HepG2 (cell line): ENCODE results near the gene ATG2A. TPM values are rescaled to one million over a fixed set of nuclear protein-coding genes. Genes with fewer than 3 reads are reported as not detected.

Source experiments
- AKAP8 ChIP-seq: sonication (generic); formaldehyde crosslinking; IDR thresholded peaks from 2 replicates; pipeline ENCODE4 v1.5.1; 2020; ENCODE audit warnings: mild to moderate bottlenecking, missing genetic modification reagents
- EZH2 ChIP-seq: conservative IDR thresholded peaks from 2 replicates; pipeline ENCODE4 v1.6.1; 2012; ENCODE audit warnings: mild to moderate bottlenecking, low read depth, low read length, moderate library complexity
- FLYWCH1 ChIP-seq: sonication (generic); formaldehyde crosslinking; IDR thresholded peaks from 2 replicates; pipeline ENCODE4 v1.8.1; 2023; ENCODE audit warnings: mild to moderate bottlenecking, missing genetic modification reagents
- KDM5A ChIP-seq: fragments of 200-600 bp; sonication (generic); IDR thresholded peaks from 2 replicates; pipeline ENCODE4 v1.7.0; 2018; ENCODE audit warnings: antibody characterized with exemption, mild to moderate bottlenecking, low read length, borderline replicate concordance
- MLLT10 ChIP-seq: sonication (generic); formaldehyde crosslinking; IDR thresholded peaks from 2 replicates; pipeline ENCODE4 v1.4.0; 2020; ENCODE audit warnings: missing genetic modification reagents
- NFKB2 ChIP-seq: sonication (generic); formaldehyde crosslinking; IDR thresholded peaks from 2 replicates; pipeline ENCODE4 v1.4.0; 2020; ENCODE audit warnings: missing genetic modification reagents, borderline replicate concordance
- SYNCRIP ChIP-seq: fragments of 200-400 bp; formaldehyde crosslinking; IDR thresholded peaks from 2 replicates; pipeline ENCODE4 v1.6.1; 2018; ENCODE audit warnings: mild to moderate bottlenecking, low read depth, low read length; ENCODE audit not compliant: insufficient read depth
- TGIF2 ChIP-seq: IDR thresholded peaks from 2 replicates; pipeline ENCODE4 v1.6.1; 2016; ENCODE audit warnings: control low read depth, missing compliant biosample characterization
- ZFP62 ChIP-seq: sonication (generic); formaldehyde crosslinking; IDR thresholded peaks from 2 replicates; pipeline ENCODE4 v1.4.0; 2020; ENCODE audit warnings: missing genetic modification reagents
- ZNF605 ChIP-seq: sonication (generic); formaldehyde crosslinking; IDR thresholded peaks from 2 replicates; pipeline ENCODE4 v1.8.0; 2022; ENCODE audit warnings: mild to moderate bottlenecking, missing genetic modification reagents
- ZNF672 ChIP-seq: sonication (generic); formaldehyde crosslinking; IDR thresholded peaks from 2 replicates; pipeline ENCODE4 v1.8.1; 2022; ENCODE audit warnings: missing genetic modification reagents
- ZNF766 ChIP-seq: sonication (generic); formaldehyde crosslinking; IDR thresholded peaks from 2 replicates; pipeline ENCODE4 v1.5.0; 2020; ENCODE audit warnings: missing genetic modification reagents, borderline replicate concordance
- polyA plus RNA-seq, 8 experiments: library from polyadenylated mRNA; depleted of rRNA in 3 of 8; stranded (reverse) in 7 of 8; unstranded in 1 of 8; fragments of >200 nt; fragmentation: Illumina TruSeq in 4 of 8; extraction: Trizol in 4 of 8; gene quantifications; 2 replicates each; pipeline versions ENCODE4 v1.2.1 to v1.2.3, GENCODE V29; 2011 to 2016; ENCODE audit warnings: low read depth in 4 of 8, missing spikeins in 1 of 8, mixed read lengths in 1 of 8; ENCODE audit not compliant: insufficient read depth in 1 of 8
- total RNA-seq, 5 experiments: library from RNA; depleted of rRNA; stranded (reverse); fragments of >200 nt; fragmentation: Illumina TruSeq; extraction: Trizol; gene quantifications; 2 replicates each; pipeline ENCODE4 v1.2.3, GENCODE V29; 2016; ENCODE audit warnings: low read depth in 1 of 5
- TF ChIP-seq, protein P1 (sequence below): sonication (generic); formaldehyde crosslinking; IDR thresholded peaks from 2 replicates; pipeline ENCODE4 v1.4.0; 2020; ENCODE audit warnings: missing genetic modification reagents, borderline replicate concordance
- TF ChIP-seq, protein P2 (sequence below): sonication (generic); formaldehyde crosslinking; conservative IDR thresholded peaks from 2 replicates; pipeline ENCODE4 v1.8.1; 2023; ENCODE audit warnings: missing genetic modification reagents
- TF ChIP-seq, protein P3 (sequence below): sonication (generic); formaldehyde crosslinking; IDR thresholded peaks from 2 replicates; pipeline ENCODE4 v1.4.0; 2020; ENCODE audit warnings: mild to moderate bottlenecking, missing genetic modification reagents, borderline replicate concordance
- TF ChIP-seq, protein P4 (sequence below): sonication (generic); formaldehyde crosslinking; IDR thresholded peaks from 2 replicates; pipeline ENCODE4 v1.5.1; 2020; ENCODE audit warnings: missing genetic modification reagents, mild to moderate bottlenecking, borderline replicate concordance
- TF ChIP-seq, protein P5 (sequence below): sonication (generic); formaldehyde crosslinking; IDR thresholded peaks from 2 replicates; pipeline ENCODE4 v1.8.0; 2022; ENCODE audit warnings: mild to moderate bottlenecking, missing genetic modification reagents, borderline replicate concordance

ATG2A gene
- total and polyA plus RNA-seq, 2 of the 13 experiments (the other 11 are each of a cell fraction or from before 2014, with no cell fraction given), result 6.7 to 8.0 TPM

DNA sequence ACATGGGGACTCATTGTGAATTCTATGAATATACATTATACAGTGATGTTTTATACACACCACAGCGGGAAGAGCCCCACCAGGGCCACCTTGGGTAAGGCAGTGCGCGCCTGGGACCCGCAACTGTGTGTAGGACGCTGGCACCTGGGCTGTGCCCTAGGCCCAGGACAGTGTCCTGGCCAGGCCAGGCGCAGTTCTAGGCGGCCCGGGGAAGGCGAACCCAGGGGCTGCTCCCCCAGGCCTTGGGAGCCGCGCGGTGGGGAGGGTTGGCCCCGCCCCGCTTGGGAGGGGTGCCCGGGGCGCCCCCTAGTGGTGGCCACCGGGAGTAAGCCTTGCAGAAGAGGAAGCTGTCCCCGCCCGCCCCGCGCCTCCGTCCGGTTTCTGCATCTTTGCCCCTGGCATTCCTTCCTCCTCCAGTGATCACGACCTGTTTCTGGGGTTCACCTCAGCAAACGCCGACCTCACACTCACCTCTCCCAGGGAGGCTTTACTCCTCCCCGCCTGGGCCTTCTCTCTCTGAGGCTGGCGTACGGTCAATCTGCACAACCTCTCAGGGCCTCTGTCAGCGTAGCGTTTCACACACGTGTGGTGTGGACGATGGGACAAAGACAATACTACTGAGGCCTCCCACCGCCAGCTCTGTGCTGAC is 29.1 kb downstream of the ATG2A start (continued):
- TF ChIP-seq SYNCRIP, result no peak
- peak; percentile 91; the same call in 1 of the 2 replicates for TF ChIP-seq NFKB2 (CRISPR knock-in tag)
- no peak for TF ChIP-seq FLYWCH1
- TF ChIP-seq, protein P1, sequence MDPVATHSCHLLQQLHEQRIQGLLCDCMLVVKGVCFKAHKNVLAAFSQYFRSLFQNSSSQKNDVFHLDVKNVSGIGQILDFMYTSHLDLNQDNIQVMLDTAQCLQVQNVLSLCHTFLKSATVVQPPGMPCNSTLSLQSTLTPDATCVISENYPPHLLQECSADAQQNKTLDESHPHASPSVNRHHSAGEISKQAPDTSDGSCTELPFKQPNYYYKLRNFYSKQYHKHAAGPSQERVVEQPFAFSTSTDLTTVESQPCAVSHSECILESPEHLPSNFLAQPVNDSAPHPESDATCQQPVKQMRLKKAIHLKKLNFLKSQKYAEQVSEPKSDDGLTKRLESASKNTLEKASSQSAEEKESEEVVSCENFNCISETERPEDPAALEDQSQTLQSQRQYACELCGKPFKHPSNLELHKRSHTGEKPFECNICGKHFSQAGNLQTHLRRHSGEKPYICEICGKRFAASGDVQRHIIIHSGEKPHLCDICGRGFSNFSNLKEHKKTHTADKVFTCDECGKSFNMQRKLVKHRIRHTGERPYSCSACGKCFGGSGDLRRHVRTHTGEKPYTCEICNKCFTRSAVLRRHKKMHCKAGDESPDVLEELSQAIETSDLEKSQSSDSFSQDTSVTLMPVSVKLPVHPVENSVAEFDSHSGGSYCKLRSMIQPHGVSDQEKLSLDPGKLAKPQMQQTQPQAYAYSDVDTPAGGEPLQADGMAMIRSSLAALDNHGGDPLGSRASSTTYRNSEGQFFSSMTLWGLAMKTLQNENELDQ, result no peak
- peak; percentile 19; the same call in 1 of the 2 replicates for TF ChIP-seq AKAP8 (CRISPR knock-in tag)
- TF ChIP-seq, protein P2, sequence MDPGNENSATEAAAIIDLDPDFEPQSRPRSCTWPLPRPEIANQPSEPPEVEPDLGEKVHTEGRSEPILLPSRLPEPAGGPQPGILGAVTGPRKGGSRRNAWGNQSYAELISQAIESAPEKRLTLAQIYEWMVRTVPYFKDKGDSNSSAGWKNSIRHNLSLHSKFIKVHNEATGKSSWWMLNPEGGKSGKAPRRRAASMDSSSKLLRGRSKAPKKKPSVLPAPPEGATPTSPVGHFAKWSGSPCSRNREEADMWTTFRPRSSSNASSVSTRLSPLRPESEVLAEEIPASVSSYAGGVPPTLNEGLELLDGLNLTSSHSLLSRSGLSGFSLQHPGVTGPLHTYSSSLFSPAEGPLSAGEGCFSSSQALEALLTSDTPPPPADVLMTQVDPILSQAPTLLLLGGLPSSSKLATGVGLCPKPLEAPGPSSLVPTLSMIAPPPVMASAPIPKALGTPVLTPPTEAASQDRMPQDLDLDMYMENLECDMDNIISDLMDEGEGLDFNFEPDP, result no peak
- no peak for TF ChIP-seq TGIF2
- TF ChIP-seq ZNF672 (CRISPR knock-in tag), result no peak
- TF ChIP-seq, protein P3, sequence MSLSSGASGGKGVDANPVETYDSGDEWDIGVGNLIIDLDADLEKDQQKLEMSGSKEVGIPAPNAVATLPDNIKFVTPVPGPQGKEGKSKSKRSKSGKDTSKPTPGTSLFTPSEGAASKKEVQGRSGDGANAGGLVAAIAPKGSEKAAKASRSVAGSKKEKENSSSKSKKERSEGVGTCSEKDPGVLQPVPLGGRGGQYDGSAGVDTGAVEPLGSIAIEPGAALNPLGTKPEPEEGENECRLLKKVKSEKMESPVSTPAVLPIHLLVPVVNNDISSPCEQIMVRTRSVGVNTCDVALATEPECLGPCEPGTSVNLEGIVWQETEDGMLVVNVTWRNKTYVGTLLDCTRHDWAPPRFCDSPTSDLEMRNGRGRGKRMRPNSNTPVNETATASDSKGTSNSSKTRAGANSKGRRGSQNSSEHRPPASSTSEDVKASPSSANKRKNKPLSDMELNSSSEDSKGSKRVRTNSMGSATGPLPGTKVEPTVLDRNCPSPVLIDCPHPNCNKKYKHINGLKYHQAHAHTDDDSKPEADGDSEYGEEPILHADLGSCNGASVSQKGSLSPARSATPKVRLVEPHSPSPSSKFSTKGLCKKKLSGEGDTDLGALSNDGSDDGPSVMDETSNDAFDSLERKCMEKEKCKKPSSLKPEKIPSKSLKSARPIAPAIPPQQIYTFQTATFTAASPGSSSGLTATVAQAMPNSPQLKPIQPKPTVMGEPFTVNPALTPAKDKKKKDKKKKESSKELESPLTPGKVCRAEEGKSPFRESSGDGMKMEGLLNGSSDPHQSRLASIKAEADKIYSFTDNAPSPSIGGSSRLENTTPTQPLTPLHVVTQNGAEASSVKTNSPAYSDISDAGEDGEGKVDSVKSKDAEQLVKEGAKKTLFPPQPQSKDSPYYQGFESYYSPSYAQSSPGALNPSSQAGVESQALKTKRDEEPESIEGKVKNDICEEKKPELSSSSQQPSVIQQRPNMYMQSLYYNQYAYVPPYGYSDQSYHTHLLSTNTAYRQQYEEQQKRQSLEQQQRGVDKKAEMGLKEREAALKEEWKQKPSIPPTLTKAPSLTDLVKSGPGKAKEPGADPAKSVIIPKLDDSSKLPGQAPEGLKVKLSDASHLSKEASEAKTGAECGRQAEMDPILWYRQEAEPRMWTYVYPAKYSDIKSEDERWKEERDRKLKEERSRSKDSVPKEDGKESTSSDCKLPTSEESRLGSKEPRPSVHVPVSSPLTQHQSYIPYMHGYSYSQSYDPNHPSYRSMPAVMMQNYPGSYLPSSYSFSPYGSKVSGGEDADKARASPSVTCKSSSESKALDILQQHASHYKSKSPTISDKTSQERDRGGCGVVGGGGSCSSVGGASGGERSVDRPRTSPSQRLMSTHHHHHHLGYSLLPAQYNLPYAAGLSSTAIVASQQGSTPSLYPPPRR (CRISPR knock-in tag), result no peak
- no peak for TF ChIP-seq ZFP62 (CRISPR knock-in tag)
- TF ChIP-seq ZNF605 (CRISPR knock-in tag), result peak; percentile 58; the same call in 1 of the 2 replicates
- no peak for TF ChIP-seq KDM5A
- no peak for TF ChIP-seq MLLT10
- 0 out of 2 replicates have a peak, but pooled peaks have one; percentile 18 for TF ChIP-seq ZNF766 (CRISPR knock-in tag)
- TF ChIP-seq, protein P4, sequence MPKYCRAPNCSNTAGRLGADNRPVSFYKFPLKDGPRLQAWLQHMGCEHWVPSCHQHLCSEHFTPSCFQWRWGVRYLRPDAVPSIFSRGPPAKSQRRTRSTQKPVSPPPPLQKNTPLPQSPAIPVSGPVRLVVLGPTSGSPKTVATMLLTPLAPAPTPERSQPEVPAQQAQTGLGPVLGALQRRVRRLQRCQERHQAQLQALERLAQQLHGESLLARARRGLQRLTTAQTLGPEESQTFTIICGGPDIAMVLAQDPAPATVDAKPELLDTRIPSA (CRISPR knock-in tag), result no peak
- no peak for TF ChIP-seq EZH2
- TF ChIP-seq, protein P5, sequence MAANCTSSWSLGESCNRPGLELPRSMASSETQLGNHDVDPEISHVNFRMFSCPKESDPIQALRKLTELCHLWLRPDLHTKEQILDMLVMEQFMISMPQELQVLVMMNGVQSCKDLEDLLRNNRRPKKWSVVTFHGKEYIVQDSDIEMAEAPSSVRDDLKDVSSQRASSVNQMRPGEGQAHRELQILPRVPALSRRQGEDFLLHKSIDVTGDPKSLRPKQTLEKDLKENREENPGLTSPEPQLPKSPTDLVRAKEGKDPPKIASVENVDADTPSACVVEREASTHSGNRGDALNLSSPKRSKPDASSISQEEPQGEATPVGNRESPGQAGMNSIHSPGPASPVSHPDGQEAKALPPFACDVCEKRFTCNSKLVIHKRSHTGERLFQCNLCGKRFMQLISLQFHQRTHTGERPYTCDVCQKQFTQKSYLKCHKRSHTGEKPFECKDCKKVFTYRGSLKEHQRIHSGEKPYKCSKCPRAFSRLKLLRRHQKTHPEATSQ (CRISPR knock-in tag), result no peak; the same call in 1 of the 2 replicates
